NCI-H510A (cell line): ENCODE data around the gene KCNIP3.

Experiments used
- DNase-seq: peaks from one replicate; lab custom pipeline; 2025; lab: John Stamatoyannopoulos, UW

KCNIP3 gene

GRCh38 chr2:95294579-95295250 is 2.4 kb upstream of the KCNIP3 start:
- no peak for DNase-seq

DNA sequence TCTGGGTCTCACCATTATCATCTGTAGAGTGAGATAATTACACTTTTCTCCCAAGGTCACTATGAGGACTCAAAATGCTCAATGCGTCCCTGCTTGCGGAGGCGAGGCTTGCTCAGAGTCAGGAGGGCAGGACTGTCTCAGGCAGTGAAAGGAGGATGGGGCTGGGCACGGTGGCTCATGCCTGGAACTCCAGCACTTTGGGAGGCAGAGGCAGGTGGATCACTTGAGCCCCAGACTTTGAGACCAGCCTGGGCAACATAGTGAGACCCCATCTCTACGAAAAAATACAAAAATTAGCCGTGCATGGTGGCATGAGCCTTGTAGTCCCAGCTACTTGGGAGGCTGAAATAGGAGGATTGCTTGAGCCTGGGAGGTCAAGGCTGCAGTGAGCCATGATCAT is 1.8 kb upstream of the KCNIP3 start:
- no peak for DNase-seq

GRCh38 chr2:95296011-95296410 is 1.1 kb upstream of the KCNIP3 start:
- no peak for DNase-seq

GRCh38 chr2:95297639-95298395 is 670 bp downstream of the KCNIP3 start:
- no peak for DNase-seq

- no peak for DNase-seq
These were observed 1.5 kb downstream of the KCNIP3 start for GRCh38 chr2:95298486-95299111.

DNA sequence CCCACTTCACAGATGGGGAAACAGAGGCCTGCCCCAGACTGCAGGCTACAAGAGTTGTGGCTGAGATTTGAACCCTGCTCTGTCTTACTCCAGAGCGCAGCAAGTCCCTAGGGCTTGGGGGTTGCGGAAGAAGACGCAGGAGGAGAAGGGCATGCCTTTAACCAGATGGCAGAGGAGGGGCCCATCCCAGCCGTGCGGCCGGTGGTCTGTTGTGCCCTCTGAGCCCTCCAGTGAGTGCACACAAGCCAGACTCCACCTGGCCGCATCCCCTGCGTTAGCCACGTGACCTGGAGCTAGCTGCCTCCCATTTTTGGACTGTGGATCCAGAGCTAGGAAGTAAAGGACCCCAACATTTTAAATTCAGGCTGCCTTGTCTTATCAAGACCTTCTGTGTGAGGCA is 2.8 kb downstream of the KCNIP3 start:
- DNase-seq, result no peak

GRCh38 chr2:95300450-95300849 is 3.3 kb downstream of the KCNIP3 start:
- DNase-seq, result no peak

GRCh38 chr2:95301186-95301585 is 4.0 kb downstream of the KCNIP3 start:
- DNase-seq, result no peak

- DNase-seq, result no peak
These were observed 4.9 kb downstream of the KCNIP3 start for GRCh38 chr2:95301876-95302641.

- DNase-seq, result no peak
These were observed 6.2 kb downstream of the KCNIP3 start for GRCh38 chr2:95303191-95303919.

DNA sequence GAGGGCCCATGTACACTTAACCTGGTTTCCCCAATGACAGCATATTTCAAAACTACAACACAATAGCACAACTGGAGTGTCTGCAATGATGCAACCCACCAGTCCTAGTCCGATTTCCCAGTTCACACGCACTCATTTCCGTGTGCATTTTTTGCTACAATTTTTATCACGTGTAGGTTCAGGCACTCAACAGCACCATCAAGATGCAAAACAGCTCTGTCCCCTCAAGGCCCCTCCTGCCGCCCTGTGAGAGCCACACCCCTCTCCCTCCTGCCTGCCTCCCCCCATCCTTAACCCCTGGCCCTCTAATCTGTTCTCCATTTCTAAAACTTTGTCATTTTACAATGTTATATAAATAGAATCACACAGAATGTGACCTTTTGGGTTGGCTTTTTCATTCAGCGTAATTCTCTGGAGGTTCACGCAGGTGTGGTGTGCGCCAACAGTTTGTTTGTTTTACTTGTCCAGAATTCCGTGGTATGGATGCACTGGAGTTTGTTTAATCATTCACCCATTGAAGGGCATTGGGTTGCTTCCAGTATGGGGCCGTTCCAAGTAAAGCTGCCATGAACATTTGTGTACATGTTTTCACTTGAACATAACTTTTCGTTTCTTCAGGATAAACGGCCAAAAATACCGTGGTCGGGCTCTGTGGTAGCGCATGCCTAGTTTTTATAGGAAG is 8.4 kb downstream of the KCNIP3 start:
- no peak for DNase-seq

DNA sequence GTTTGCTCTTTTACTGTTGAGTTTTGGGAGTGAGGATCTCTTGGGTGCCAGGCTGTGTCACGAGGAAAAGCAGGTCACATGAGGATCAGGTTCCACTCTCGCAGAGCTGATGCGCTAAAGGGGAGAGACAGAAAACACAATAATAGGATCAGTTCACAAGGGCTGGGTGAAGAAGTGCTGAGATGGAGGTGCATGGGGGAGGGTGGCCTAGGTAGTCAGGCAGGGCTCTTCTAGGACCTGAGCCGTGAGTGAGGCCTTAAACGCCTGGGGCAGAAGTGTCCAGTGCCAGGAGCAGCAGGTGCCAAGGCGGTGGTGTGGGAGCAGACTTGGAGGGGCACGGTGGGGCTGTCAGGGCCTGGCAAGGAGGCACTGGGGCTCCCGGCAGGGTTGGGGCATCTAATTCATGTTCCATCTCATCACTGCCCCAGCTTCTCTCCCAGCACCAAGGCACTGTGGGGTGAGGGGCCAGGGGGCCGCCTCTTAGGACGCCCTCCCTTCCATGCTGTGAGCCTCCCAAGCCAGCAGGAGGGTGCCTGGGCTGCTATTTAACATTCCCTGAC is 9.3 kb downstream of the KCNIP3 start:
- no peak for DNase-seq

DNA sequence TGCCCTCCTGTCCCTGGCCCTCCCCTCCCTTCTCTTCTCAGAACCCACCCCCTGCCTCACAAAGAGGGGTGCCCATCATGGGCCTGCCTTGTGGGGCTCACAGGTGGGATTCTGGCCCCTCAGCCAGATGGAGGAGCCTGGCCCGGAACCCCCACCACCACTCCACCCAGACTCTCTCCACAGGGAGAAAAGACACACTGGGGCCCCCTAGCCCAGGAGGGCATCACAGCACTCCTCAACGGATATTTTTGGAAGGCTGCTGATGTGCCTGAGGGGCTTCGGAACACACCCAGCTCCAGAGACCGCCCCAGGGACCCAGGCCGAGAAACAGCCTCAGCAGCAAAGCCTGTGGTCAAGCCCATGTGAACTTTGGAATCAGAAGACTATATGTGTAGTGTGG is 9.9 kb downstream of the KCNIP3 start:
- no peak for DNase-seq

DNA sequence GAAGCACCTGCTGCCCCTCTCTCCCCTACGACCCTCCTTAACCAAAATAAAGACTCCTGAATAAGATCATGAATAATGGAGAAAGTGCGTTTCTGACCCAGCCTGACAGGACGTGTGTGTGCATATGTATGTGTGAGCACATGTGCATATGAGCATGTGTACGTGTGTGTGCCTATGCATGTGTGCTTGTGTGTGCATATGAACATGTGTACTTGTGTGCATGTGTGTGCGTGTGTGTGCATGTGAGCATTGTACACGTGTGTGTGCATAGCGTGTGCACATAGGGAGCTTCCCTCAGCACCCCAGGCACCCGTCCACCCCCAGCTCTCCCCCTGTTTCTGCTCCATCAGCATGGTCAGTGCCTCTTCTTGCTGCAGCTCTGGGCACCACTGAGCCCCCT is 10.7 kb downstream of the KCNIP3 start:
- DNase-seq, result no peak

GRCh38 chr2:95308426-95308990 is 11.4 kb downstream of the KCNIP3 start:
- no peak for DNase-seq

GRCh38 chr2:95309599-95309998 is 12.5 kb downstream of the KCNIP3 start:
- no peak for DNase-seq

GRCh38 chr2:95310216-95310615 is 13.1 kb downstream of the KCNIP3 start:
- no peak for DNase-seq

DNA sequence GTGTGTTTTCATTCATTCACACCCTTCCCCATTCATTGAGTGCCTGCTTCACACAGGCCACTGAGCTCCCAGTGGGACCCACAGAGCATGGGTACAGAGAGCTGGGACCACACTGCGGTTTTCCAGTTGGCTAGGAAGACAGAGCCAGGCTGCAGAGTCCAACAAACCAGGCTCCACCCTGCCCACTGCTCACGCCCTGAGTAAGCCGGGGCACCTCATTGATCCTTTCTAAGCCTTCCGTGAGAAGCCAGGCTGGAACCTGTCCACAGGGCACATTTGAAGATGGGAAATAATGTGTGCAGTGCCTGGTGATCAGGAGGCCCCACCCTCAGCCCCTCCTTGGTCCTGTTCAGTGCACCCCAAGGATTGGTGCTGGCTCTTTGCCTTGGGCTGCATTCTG is 13.5 kb downstream of the KCNIP3 start:
- DNase-seq, result no peak

DNA sequence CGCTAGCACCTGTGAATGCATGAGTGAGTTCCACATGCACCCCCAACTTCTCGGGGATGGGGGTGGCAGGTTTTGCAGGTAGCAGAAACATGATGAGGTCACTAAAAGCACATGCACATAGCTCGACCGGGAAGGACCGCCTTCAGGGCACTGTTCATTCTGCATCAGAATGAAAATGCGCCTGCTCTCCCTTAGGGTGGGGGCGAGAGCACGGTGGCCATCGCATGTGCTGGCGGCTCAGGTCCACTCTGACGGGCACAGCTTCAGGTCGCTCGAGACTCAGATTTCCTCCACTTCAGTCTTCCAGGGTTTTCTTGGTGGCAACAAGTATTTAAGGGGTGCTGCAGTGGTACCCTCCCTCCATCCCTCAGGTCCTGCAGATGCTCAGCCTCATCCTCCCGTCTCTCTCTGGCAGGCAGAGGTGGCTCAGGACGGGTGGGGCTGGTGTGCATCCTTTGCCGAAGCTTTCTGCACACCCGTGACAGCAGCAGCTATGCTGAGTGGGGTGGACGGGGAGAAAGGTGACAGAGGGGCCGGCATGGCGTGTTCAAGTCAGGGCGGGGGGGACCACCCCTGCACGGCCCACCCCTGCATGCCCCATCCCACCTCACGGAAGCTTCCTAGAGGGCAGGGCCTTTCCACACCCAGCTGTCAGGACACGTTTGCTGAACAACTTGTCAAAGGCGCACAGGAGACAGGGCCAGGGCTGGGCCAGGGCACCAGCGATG is 14.8 kb downstream of the KCNIP3 start:
- no peak for DNase-seq
